Nephron (organoid): ENCODE measurements around the gene DPP3.
A peak's percentile ranks its signal among the peaks of the same experiment; 100 is the strongest.

Source experiments
- H3K27ac Mint-ChIP-seq, 3 experiments: 2 replicates each; pipeline ENCODE4 v1.8.0; 2020; ENCODE audit warnings: mixed read lengths in 3 of 3, mild to moderate bottlenecking in 2 of 3, moderate library complexity in 1 of 3
- H3K27me3 Mint-ChIP-seq: 2 replicates; pipeline ENCODE4 v1.8.0; 2021; ENCODE audit warnings: low read depth, mild to moderate bottlenecking, moderate library complexity, mixed read lengths
- H3K36me3 Mint-ChIP-seq: 2 replicates; pipeline ENCODE4 v1.8.0; 2020; ENCODE audit warnings: low read depth, mixed read lengths
- H3K4me1 Mint-ChIP-seq: 2 replicates; pipeline ENCODE4 v1.8.0; 2020; ENCODE audit warnings: mixed read lengths
- H3K4me3 Mint-ChIP-seq, 3 experiments: 2 replicates each; pipeline ENCODE4 v1.8.0; 2020; ENCODE audit warnings: mild to moderate bottlenecking in 3 of 3, mixed read lengths in 3 of 3, moderate library complexity in 2 of 3
- H3K9me3 Mint-ChIP-seq: 2 replicates; pipeline ENCODE4 v1.8.0; 2020; ENCODE audit warnings: mixed read lengths
- CTCF ChIP-seq, 3 experiments: fragments of 200-600 bp; sonication (generic); IDR thresholded peaks; one replicate each; pipeline ENCODE4 v1.5.0; 2021; ENCODE audit warnings: antibody characterized with exemption in 3 of 3; ENCODE audit not compliant: unreplicated experiment in 3 of 3

The DPP3 gene

GRCh38 chr11:66478729-66479393 lies 1.4 kb upstream of the DPP3 start:
- Mint-ChIP-seq H3K27me3 (no peaks in the 10 kb centered on the region), H3K4me3 (peak overlapping the region; percentile 93 to 95 (median 94)), H3K9me3 (no peaks in the 10 kb centered on the region), H3K36me3 (no peaks in the 10 kb centered on the region), H3K4me1 (peaks cover 32% of the 10 kb centered on the region), H3K27ac (peak overlapping the region; percentile 80 to 96 (median 84))
- TF ChIP-seq CTCF (IDR thresholded peaks at IDR 0.05; ENCODE audit: unreplicated experiment in 3 of 3), result peak; percentile 64 to 76 (median 67)

GRCh38 chr11:66479394-66480116 lies 679 bp upstream of the DPP3 start:
- Mint-ChIP-seq H3K9me3 (no peaks in the 10 kb centered on the region), H3K27me3 (no peaks in the 10 kb centered on the region), H3K4me1 (peaks cover 32% of the 10 kb centered on the region), H3K4me3 (peak overlapping the region; percentile 93 to 95 (median 94)), H3K36me3 (no peaks in the 10 kb centered on the region), H3K27ac (peak overlapping the region; percentile 80 to 96 (median 84))
- TF ChIP-seq CTCF (IDR thresholded peaks at IDR 0.05; ENCODE audit: unreplicated experiment in 3 of 3), result no peak

GRCh38 chr11:66484806-66485380 lies 4.7 kb downstream of the DPP3 start:
- Mint-ChIP-seq H3K36me3 (peaks cover 3% of the 10 kb centered on the region), H3K4me1 (no peaks in the 10 kb centered on the region), H3K4me3 (no peak overlapping the region), H3K27ac (no peak overlapping the region), H3K9me3 (no peaks in the 10 kb centered on the region), H3K27me3 (no peaks in the 10 kb centered on the region)
- no peak for TF ChIP-seq CTCF (IDR thresholded peaks at IDR 0.05; ENCODE audit: unreplicated experiment in 3 of 3)

GRCh38 chr11:66488957-66489356 lies 8.7 kb downstream of the DPP3 start:
- TF ChIP-seq CTCF (IDR thresholded peaks at IDR 0.05; ENCODE audit: unreplicated experiment in 3 of 3), result no peak
- peaks cover 5% of the 10 kb centered on the region for H3K4me1 Mint-ChIP-seq
- H3K27ac Mint-ChIP-seq, result no peak overlapping the region
- H3K4me3 Mint-ChIP-seq, result no peak overlapping the region
- H3K36me3 Mint-ChIP-seq, result peaks cover 3% of the 10 kb centered on the region
- no peaks in the 10 kb centered on the region for H3K9me3 Mint-ChIP-seq
- H3K27me3 Mint-ChIP-seq, result no peaks in the 10 kb centered on the region

- H3K4me1 Mint-ChIP-seq, result peaks cover 5% of the 10 kb centered on the region
- H3K27me3 Mint-ChIP-seq, result no peaks in the 10 kb centered on the region
- no peak overlapping the region for H3K4me3 Mint-ChIP-seq
- H3K9me3 Mint-ChIP-seq, result no peaks in the 10 kb centered on the region
- H3K27ac Mint-ChIP-seq, result no peak overlapping the region
- no peak for TF ChIP-seq CTCF (IDR thresholded peaks at IDR 0.05; ENCODE audit: unreplicated experiment in 3 of 3)
- peaks cover 3% of the 10 kb centered on the region for H3K36me3 Mint-ChIP-seq
Measured at GRCh38 chr11:66489636-66490035, 9.4 kb downstream of the DPP3 start.
